WTC11 (cell line): Measurements from ENCODE around the gene DDIT4. TPM values are rescaled to one million over a fixed set of nuclear protein-coding genes. Genes with fewer than 3 reads are reported as not detected.

Source experiments
- ATAC-seq: fragments of 200-7000 bp; cut with Tn5 transposase; 2 replicates; pipeline ENCODE4 v1.10.0; 2021; ENCODE audit warnings: mild to moderate bottlenecking, moderate library complexity
- CTCF ChIA-PET: fragments of 300-600 bp; sonication (Branson Sonifier 250); formaldehyde crosslinking; loops from one replicate; lab custom pipeline; 2021; ENCODE audit warnings: antibody characterized with exemption; lab: Charles Lee
- POLR2A ChIA-PET: fragments of 350-600 bp; sonication (Branson Sonifier 250); formaldehyde crosslinking; loops from one replicate; lab custom pipeline; 2021; ENCODE audit warnings: antibody characterized with exemption; lab: Charles Lee
- DNase-seq: peaks from one replicate; pipeline ENCODE4 v3.0.0; 2021; ENCODE audit warnings: low spot score
- H3K27ac Mint-ChIP-seq: 2 replicates; pipeline ENCODE4 v1.8.0; 2021; ENCODE audit warnings: mixed read lengths
- H3K27me3 Mint-ChIP-seq: 2 replicates; pipeline ENCODE4 v1.8.0; 2021; ENCODE audit warnings: low read depth, mild to moderate bottlenecking, moderate library complexity, mixed read lengths
- H3K36me3 Mint-ChIP-seq: 2 replicates; pipeline ENCODE4 v1.8.0; 2021; ENCODE audit warnings: mixed read lengths
- H3K4me1 Mint-ChIP-seq: 2 replicates; pipeline ENCODE4 v1.8.0; 2022; ENCODE audit warnings: mixed read lengths
- H3K4me3 Mint-ChIP-seq: 2 replicates; pipeline ENCODE4 v1.8.0; 2021; ENCODE audit warnings: mild to moderate bottlenecking, moderate library complexity, mixed read lengths
- H3K9me3 Mint-ChIP-seq: 2 replicates; pipeline ENCODE4 v1.8.0; 2021; ENCODE audit warnings: mixed read lengths
- AR ChIP-seq: fragments of 250-450 bp; sonication (Bioruptor Pico); IDR thresholded peaks from 2 replicates; pipeline ENCODE4 v1.9.0; 2021; ENCODE audit warnings: mild to moderate bottlenecking
- ATF2 ChIP-seq: sonication (generic); formaldehyde crosslinking; IDR thresholded peaks from 2 replicates; pipeline ENCODE4 v1.8.1; 2022; ENCODE audit warnings: low read depth, missing genetic modification reagents, borderline replicate concordance
- ATF3 ChIP-seq: sonication (generic); formaldehyde crosslinking; conservative IDR thresholded peaks from 2 replicates; pipeline ENCODE4 v1.8.1; 2022; ENCODE audit warnings: mild to moderate bottlenecking, missing genetic modification reagents
- CDX4 ChIP-seq: fragments of 250-450 bp; sonication (Bioruptor Pico); IDR thresholded peaks from 2 replicates; pipeline ENCODE4 v1.9.0; 2021; ENCODE audit warnings: moderate library complexity, mild to moderate bottlenecking, inconsistent platforms, borderline replicate concordance
- CTCF ChIP-seq: fragments of 200-600 bp; IDR thresholded peaks from 2 replicates; pipeline ENCODE4 v1.8.0; 2022; ENCODE audit warnings: antibody characterized with exemption
- E2F4 ChIP-seq: sonication (generic); formaldehyde crosslinking; IDR thresholded peaks from 2 replicates; pipeline ENCODE4 v1.8.1; 2022; ENCODE audit warnings: low read depth, mild to moderate bottlenecking, moderate library complexity, missing genetic modification reagents, borderline replicate concordance
- E2F5 ChIP-seq: sonication (generic); formaldehyde crosslinking; IDR thresholded peaks from 2 replicates; pipeline ENCODE4 v1.8.1; 2022; ENCODE audit warnings: mild to moderate bottlenecking, moderate library complexity, missing genetic modification reagents
- ESRRA ChIP-seq: sonication (generic); formaldehyde crosslinking; IDR thresholded peaks from 2 replicates; pipeline ENCODE4 v1.8.1; 2022; ENCODE audit warnings: mild to moderate bottlenecking, missing genetic modification reagents, borderline replicate concordance
- GABPB1 ChIP-seq: sonication (generic); formaldehyde crosslinking; IDR thresholded peaks from 2 replicates; pipeline ENCODE4 v1.8.1; 2023; ENCODE audit warnings: mild to moderate bottlenecking, missing genetic modification reagents
- KAT7 ChIP-seq: sonication (generic); formaldehyde crosslinking; IDR thresholded peaks from 2 replicates; pipeline ENCODE4 v1.8.1; 2023; ENCODE audit warnings: missing genetic modification reagents, mild to moderate bottlenecking, borderline replicate concordance
- RELA ChIP-seq: sonication (generic); formaldehyde crosslinking; IDR thresholded peaks from 2 replicates; pipeline ENCODE4 v1.8.1; 2022; ENCODE audit warnings: missing genetic modification reagents, mild to moderate bottlenecking, borderline replicate concordance
- USF1 ChIP-seq: sonication (generic); formaldehyde crosslinking; IDR thresholded peaks from 2 replicates; pipeline ENCODE4 v1.8.0; 2022; ENCODE audit warnings: mild to moderate bottlenecking, missing genetic modification reagents
- USF2 ChIP-seq: sonication (generic); formaldehyde crosslinking; IDR thresholded peaks from 2 replicates; pipeline ENCODE4 v1.8.1; 2023; ENCODE audit warnings: mild to moderate bottlenecking, missing genetic modification reagents, moderate library complexity
- ZMAT4 ChIP-seq: fragments of 250-450 bp; sonication (Bioruptor Pico); IDR thresholded peaks from 2 replicates; pipeline ENCODE4 v1.9.0; 2021; ENCODE audit warnings: mild to moderate bottlenecking
- ZNF121 ChIP-seq: sonication (generic); formaldehyde crosslinking; IDR thresholded peaks from 2 replicates; pipeline ENCODE4 v1.8.0; 2023; ENCODE audit warnings: missing genetic modification reagents
- ZNF263 ChIP-seq: sonication (generic); formaldehyde crosslinking; IDR thresholded peaks from 2 replicates; pipeline ENCODE4 v1.8.1; 2022; ENCODE audit warnings: low read depth, mild to moderate bottlenecking, moderate library complexity, missing genetic modification reagents
- ZNF423 ChIP-seq: fragments of 250-450 bp; sonication (Bioruptor Pico); IDR thresholded peaks from 2 replicates; pipeline ENCODE4 v2.1.2; 2022; ENCODE audit warnings: mild to moderate bottlenecking, moderate library complexity
- total RNA-seq: library from RNA; stranded (reverse); gene quantifications from 3 replicates; pipeline ENCODE4 v1.2.3, GENCODE V29; 2021

DDIT4 gene
- total RNA-seq, 1 experiment from 2014 or later, result 118 TPM

GRCh38 chr10:72316748-72317435 lies 43.2 kb downstream of the DDIT4 start:
- ChIA-PET CTCF (interaction anchor here (0.5 to 1.1 kb wide), 4 partner anchors 11 to 77 kb away, joined by 3 read pairs; no protein-coding TSS in a partner anchor), POLR2A (interaction anchor here (1.0 kb wide), 1 partner anchor 43 kb away, joined by 3 read pairs; the partner anchor contains the start of gene DDIT4)
- Mint-ChIP-seq H3K4me1 (peaks cover 48% of the 10 kb centered on the region), H3K27me3 (no peaks in the 10 kb centered on the region; the same call in 1 of the 2 replicates), H3K36me3 (no peaks in the 10 kb centered on the region), H3K9me3 (no peaks in the 10 kb centered on the region), H3K4me3 (no peak overlapping the region), H3K27ac (no peak overlapping the region)
- DNase-seq, result no peak
- no peak for ATAC-seq
- peak; percentile 80 for TF ChIP-seq GABPB1 (CRISPR knock-in tag)
- TF ChIP-seq E2F5 (CRISPR knock-in tag), result no peak

GRCh38 chr10:72318418-72319262 lies 44.9 kb downstream of the DDIT4 start:
- DNase-seq (no peak), ATAC-seq (no peak)
- Mint-ChIP-seq H3K36me3 (no peaks in the 10 kb centered on the region), H3K27me3 (no peaks in the 10 kb centered on the region; the same call in 1 of the 2 replicates), H3K4me3 (peak overlapping the region; percentile 41), H3K4me1 (peaks cover 54% of the 10 kb centered on the region), H3K27ac (peak overlapping the region; percentile 41; the same call in 1 of the 2 replicates), H3K9me3 (no peaks in the 10 kb centered on the region)
- CTCF ChIA-PET, result interaction anchor here (0.6 to 4.1 kb wide), 8 partner anchors 23 to 1915 kb away, joined by 3 to 21 read pairs (median 3); partner anchors contain the start of gene SPOCK2
- POLR2A ChIA-PET, result interaction anchor here (0.6 to 6.0 kb wide), 8 partner anchors 9 to 102 kb away, joined by 3 to 161 read pairs (median 4); partner anchors contain the start of gene DDIT4
- TF ChIP-seq ESRRA (CRISPR knock-in tag), result no peak
- TF ChIP-seq USF2 (CRISPR knock-in tag), result no peak
- no peak for TF ChIP-seq CDX4 (CRISPR knock-in tag)
- no peak for TF ChIP-seq ZNF423
- TF ChIP-seq GABPB1 (CRISPR knock-in tag), result no peak
- no peak for TF ChIP-seq ATF3 (CRISPR knock-in tag)
- TF ChIP-seq USF1, result no peak
- no peak for TF ChIP-seq KAT7 (CRISPR knock-in tag)
- TF ChIP-seq ZNF121 (CRISPR knock-in tag), result no peak
- no peak for TF ChIP-seq E2F4 (CRISPR knock-in tag)
- TF ChIP-seq ATF2 (CRISPR knock-in tag), result no peak
- no peak for TF ChIP-seq ZNF263 (CRISPR knock-in tag)
- no peak for TF ChIP-seq AR (CRISPR knock-in tag)
- no peak for TF ChIP-seq CTCF
- TF ChIP-seq ZMAT4 (CRISPR knock-in tag), result no peak
- no peak for TF ChIP-seq RELA (CRISPR knock-in tag)
